Measurements from ENCODE around the gene TBXAS1. TPM values are rescaled to one million over a fixed set of nuclear protein-coding genes. Genes with fewer than 3 reads are reported as not detected.

TBXAS1 gene
- total and polyA plus RNA-seq, 2 donors (not counting 3 experiments of a cell fraction or from before 2014, with no cell fraction given), result 2.1 to 4.3 TPM

DNA sequence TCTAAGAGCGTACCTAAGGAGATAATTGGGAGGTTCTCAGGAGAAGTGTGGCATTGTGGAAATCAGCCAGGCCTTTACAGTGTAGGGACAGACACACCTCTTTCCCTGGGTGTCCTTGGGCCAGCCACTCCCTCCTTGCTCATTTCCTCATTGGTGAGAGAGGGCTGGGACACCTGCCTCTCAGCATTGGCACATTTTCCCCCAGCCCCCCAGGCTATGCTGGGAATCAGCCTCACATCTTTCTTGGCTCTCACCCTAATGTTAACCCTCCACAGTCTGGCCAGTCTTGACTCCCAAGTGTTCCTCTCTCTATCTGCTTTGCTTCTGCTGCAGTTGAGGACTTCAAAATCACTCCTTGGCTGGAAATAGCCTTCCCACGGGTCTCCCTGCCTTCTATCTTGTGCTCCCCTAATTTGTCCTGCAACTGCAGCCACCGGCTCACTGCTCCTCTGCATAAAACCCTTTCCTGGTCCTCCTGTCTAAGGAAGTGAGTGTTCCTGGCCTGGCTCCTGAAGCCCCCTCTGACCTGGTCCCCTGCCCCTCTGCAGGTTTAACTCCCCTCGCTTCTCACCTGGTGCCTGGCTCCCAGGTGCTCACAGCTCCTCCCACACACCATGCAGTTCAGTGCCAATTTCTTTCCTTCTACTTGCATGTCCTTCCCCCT lies 15.8 kb downstream of the TBXAS1 start:
- DNase-seq (ENCODE audit: low read depth, low spot score) (no peak), FAIRE-seq (no peak)
- ChIA-PET CTCF (no interaction called here), POLR2A (no interaction called here)
- Histone ChIP-seq H3K36me3 (ENCODE audit: control insufficient read depth in 2 of 2, extremely low read depth in 1 of 2, insufficient read depth in 2 of 2, low read length in 2 of 2) (no peaks in the 10 kb centered on the region), H3K79me2 (ENCODE audit: control insufficient read depth, insufficient read depth, low read length) (no peaks in the 10 kb centered on the region), H3K9me3 (replicated peaks; ENCODE audit: control insufficient read depth, insufficient read depth, low read length) (no peaks in the 10 kb centered on the region), H3K27me3 (ENCODE audit: control insufficient read depth in 2 of 2, insufficient read depth in 2 of 2, low read length in 2 of 2) (no peaks in the 10 kb centered on the region), H3K4me1 (ENCODE audit: control insufficient read depth, extremely low read depth, insufficient read depth, low read length) (no peaks in the 10 kb centered on the region), H3K4me2 (ENCODE audit: insufficient read depth, low read length) (no peak overlapping the region), H3K9ac (replicated peaks; ENCODE audit: extremely low read depth, insufficient read depth, low read length) (no peak overlapping the region), H2AFZ (ENCODE audit: low read depth, low read length) (no peak overlapping the region), H3K9me1 (replicated peaks; ENCODE audit: control insufficient read depth, extremely low read depth, insufficient read depth, low read length) (no peaks in the 10 kb centered on the region), H3K4me3 (replicated peaks in 1 of 3; ENCODE audit: insufficient read depth in 1 of 3, low read depth in 1 of 3, low read length in 3 of 3) (no peak overlapping the region), H4K20me1 (replicated peaks; ENCODE audit: control insufficient read depth, extremely low read depth, insufficient read depth, low read length) (no peaks in the 10 kb centered on the region), H3K27ac (ENCODE audit: insufficient read depth, low read depth, low read length) (no peak overlapping the region)
- intact Hi-C loops (cut with micrococcal nuclease) (no loop called here), dilution Hi-C loops (cut with MboI; ENCODE audit: extremely low pct_ligation_motif_present, low sequenced_read_pairs) (no loop called here)
- BruUV-seq (replicated peaks), result no TSS peak
- TF ChIP-seq JUN (IDR thresholded peaks at IDR 0.05; ENCODE audit: borderline replicate concordance, insufficient read depth, insufficient read length, low read depth), result no peak
- TF ChIP-seq POLR2AphosphoS5 (IDR thresholded peaks at IDR 0.05; ENCODE audit: insufficient read depth, low read depth, low read length), result no peak
- no peak for TF ChIP-seq EZH2 (IDR thresholded peaks at IDR 0.05; ENCODE audit: borderline replicate concordance, low read depth, low read length, severe bottlenecking)
- no peak for TF ChIP-seq GATA2 (IDR thresholded peaks at IDR 0.05; ENCODE audit: insufficient read depth, insufficient read length, low read depth, low read length)

- intact Hi-C loops (cut with micrococcal nuclease) (no loop called here), dilution Hi-C loops (cut with MboI; ENCODE audit: extremely low pct_ligation_motif_present, low sequenced_read_pairs) (no loop called here)
- Histone ChIP-seq H3K4me1 (ENCODE audit: control insufficient read depth, extremely low read depth, insufficient read depth, low read length) (no peaks in the 10 kb centered on the region), H3K4me3 (replicated peaks in 1 of 3; ENCODE audit: insufficient read depth in 1 of 3, low read depth in 1 of 3, low read length in 3 of 3) (no peak overlapping the region), H2AFZ (ENCODE audit: low read depth, low read length) (no peak overlapping the region), H3K4me2 (ENCODE audit: insufficient read depth, low read length) (no peak overlapping the region), H4K20me1 (replicated peaks; ENCODE audit: control insufficient read depth, extremely low read depth, insufficient read depth, low read length) (no peaks in the 10 kb centered on the region), H3K27ac (ENCODE audit: insufficient read depth, low read depth, low read length) (no peak overlapping the region), H3K36me3 (ENCODE audit: control insufficient read depth in 2 of 2, extremely low read depth in 1 of 2, insufficient read depth in 2 of 2, low read length in 2 of 2) (no peaks in the 10 kb centered on the region), H3K27me3 (ENCODE audit: control insufficient read depth in 2 of 2, insufficient read depth in 2 of 2, low read length in 2 of 2) (no peaks in the 10 kb centered on the region), H3K9me1 (replicated peaks; ENCODE audit: control insufficient read depth, extremely low read depth, insufficient read depth, low read length) (no peaks in the 10 kb centered on the region), H3K79me2 (ENCODE audit: control insufficient read depth, insufficient read depth, low read length) (no peaks in the 10 kb centered on the region), H3K9ac (replicated peaks; ENCODE audit: extremely low read depth, insufficient read depth, low read length) (no peak overlapping the region), H3K9me3 (replicated peaks; ENCODE audit: control insufficient read depth, insufficient read depth, low read length) (no peaks in the 10 kb centered on the region)
- FAIRE-seq (no peak), DNase-seq (ENCODE audit: low read depth, low spot score) (no peak)
- TF ChIP-seq POLR2A (IDR thresholded peaks at IDR 0.05; ENCODE audit: low read depth, low read length) (no peak), EZH2 (IDR thresholded peaks at IDR 0.05; ENCODE audit: borderline replicate concordance, low read depth, low read length, severe bottlenecking) (no peak), MYC (IDR thresholded peaks at IDR 0.05; ENCODE audit: low read depth, low read length) (no peak), JUN (IDR thresholded peaks at IDR 0.05; ENCODE audit: borderline replicate concordance, insufficient read depth, insufficient read length, low read depth) (no peak), FOS (IDR thresholded peaks at IDR 0.05; ENCODE audit: borderline replicate concordance, insufficient read depth, low read length) (no peak), POLR2AphosphoS5 (IDR thresholded peaks at IDR 0.05; ENCODE audit: insufficient read depth, low read depth, low read length) (no peak), GATA2 (IDR thresholded peaks at IDR 0.05; ENCODE audit: insufficient read depth, insufficient read length, low read depth, low read length) (no peak)
- TF ChIP-seq, protein P1, sequence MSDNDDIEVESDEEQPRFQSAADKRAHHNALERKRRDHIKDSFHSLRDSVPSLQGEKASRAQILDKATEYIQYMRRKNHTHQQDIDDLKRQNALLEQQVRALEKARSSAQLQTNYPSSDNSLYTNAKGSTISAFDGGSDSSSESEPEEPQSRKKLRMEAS (IDR thresholded peaks at IDR 0.05; ENCODE audit: insufficient read depth, insufficient read length), result no peak
- TF ChIP-seq, protein P2, sequence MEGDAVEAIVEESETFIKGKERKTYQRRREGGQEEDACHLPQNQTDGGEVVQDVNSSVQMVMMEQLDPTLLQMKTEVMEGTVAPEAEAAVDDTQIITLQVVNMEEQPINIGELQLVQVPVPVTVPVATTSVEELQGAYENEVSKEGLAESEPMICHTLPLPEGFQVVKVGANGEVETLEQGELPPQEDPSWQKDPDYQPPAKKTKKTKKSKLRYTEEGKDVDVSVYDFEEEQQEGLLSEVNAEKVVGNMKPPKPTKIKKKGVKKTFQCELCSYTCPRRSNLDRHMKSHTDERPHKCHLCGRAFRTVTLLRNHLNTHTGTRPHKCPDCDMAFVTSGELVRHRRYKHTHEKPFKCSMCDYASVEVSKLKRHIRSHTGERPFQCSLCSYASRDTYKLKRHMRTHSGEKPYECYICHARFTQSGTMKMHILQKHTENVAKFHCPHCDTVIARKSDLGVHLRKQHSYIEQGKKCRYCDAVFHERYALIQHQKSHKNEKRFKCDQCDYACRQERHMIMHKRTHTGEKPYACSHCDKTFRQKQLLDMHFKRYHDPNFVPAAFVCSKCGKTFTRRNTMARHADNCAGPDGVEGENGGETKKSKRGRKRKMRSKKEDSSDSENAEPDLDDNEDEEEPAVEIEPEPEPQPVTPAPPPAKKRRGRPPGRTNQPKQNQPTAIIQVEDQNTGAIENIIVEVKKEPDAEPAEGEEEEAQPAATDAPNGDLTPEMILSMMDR (IDR thresholded peaks at IDR 0.05; ENCODE audit: extremely low read depth in 1 of 2, insufficient read depth in 1 of 2, low read depth in 1 of 2, low read length in 2 of 2), result no peak
- BruUV-seq (replicated peaks), result no TSS peak
- POLR2A ChIA-PET, result no interaction called here
- CTCF ChIA-PET, result interaction anchor here (0.7 kb wide), 1 partner anchor 71 kb away, joined by 3 read pairs; no protein-coding TSS in a partner anchor
These were observed 16.4 kb downstream of the TBXAS1 start for GRCh38 chr7:139845443-139845805.
